Measurements from ENCODE around the gene MYRIP.

MYRIP gene

DNA sequence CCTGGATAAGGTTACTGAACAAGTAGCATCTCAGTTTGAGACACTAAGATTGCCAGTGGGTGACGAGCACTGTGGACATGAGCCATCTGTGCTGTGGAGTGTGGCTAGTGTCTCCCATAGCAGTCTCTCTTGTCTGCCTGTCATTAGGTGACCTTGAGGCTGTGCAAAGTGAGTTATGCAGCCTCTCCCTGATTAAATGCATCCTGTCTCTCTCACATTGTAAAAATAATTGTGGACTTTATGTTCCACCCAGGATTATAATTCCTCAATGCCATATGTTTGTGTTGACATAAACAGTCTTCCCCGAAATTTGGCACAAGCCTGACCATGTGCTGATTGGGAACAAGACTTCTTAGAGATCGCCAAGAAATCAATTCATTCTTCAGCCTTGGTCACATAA, 168.9 kb downstream of the MYRIP start:
- Histone ChIP-seq H3K4me1 (ENCODE audit: insufficient read depth, low read length) (no peaks in the 10 kb centered on the region), H3K4me3 (ENCODE audit: low read length) (no peak overlapping the region), H3K36me3 (ENCODE audit: insufficient read depth, low read depth, low read length) (no peaks in the 10 kb centered on the region), H3K9ac (ENCODE audit: low read depth, low read length) (no peak overlapping the region), H3K9me3 (ENCODE audit: insufficient read depth, low read depth, low read length) (no peaks in the 10 kb centered on the region), H3K27me3 (ENCODE audit: insufficient read depth, low read length) (no peaks in the 10 kb centered on the region), H3K27ac (ENCODE audit: low read length) (no peak overlapping the region)

DNA sequence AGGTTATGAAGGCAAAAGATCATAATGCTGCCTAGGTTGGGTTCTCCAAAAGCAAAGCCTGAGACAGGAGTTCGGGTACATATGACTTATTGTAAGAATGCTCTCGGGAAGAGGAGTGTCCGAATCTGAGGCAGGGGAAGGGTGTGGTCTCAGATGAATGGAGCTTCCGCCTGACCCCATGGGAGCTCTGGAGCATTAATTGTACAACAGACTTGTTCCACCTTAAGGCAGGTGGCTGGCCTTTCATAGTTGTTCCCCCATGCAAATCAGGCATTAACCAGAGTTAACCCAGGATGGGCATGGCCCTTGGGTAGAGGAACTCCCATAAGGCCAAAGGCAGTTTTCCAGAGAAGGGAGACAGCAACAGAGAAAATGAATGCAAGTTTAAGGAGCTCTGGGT, 170.6 kb downstream of the MYRIP start:
- H3K27ac ChIP-seq (ENCODE audit: low read length), result no peak overlapping the region
- H3K9me3 ChIP-seq (ENCODE audit: insufficient read depth, low read depth, low read length), result no peaks in the 10 kb centered on the region
- H3K27me3 ChIP-seq (ENCODE audit: insufficient read depth, low read length), result no peaks in the 10 kb centered on the region
- no peaks in the 10 kb centered on the region for H3K4me1 ChIP-seq (ENCODE audit: insufficient read depth, low read length)
- H3K9ac ChIP-seq (ENCODE audit: low read depth, low read length), result no peak overlapping the region
- H3K36me3 ChIP-seq (ENCODE audit: insufficient read depth, low read depth, low read length), result no peaks in the 10 kb centered on the region
- H3K4me3 ChIP-seq (ENCODE audit: low read length), result no peak overlapping the region

DNA sequence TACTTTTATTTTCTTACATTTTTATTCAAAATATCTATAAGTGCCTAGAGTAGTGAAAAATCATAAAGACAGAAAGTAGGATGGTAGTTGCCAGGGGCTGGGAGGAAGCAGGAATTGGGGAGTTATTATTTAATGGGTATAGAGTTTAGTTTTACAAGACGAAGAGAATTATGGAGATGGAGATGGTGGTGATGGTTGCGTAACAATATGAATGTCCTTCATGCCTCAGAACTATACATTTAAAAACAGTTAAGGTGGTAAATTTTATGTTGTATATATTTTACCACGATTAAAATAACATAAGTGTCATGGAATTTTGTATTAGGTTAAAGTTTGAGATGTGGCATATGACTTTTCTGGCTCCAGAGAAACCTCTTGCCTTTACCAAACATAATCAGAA, 171.4 kb downstream of the MYRIP start:
- Histone ChIP-seq H3K27ac (ENCODE audit: low read length) (no peak overlapping the region), H3K4me3 (ENCODE audit: low read length) (no peak overlapping the region), H3K9ac (ENCODE audit: low read depth, low read length) (no peak overlapping the region), H3K9me3 (ENCODE audit: insufficient read depth, low read depth, low read length) (no peaks in the 10 kb centered on the region), H3K4me1 (ENCODE audit: insufficient read depth, low read length) (no peaks in the 10 kb centered on the region), H3K27me3 (ENCODE audit: insufficient read depth, low read length) (no peaks in the 10 kb centered on the region), H3K36me3 (ENCODE audit: insufficient read depth, low read depth, low read length) (no peaks in the 10 kb centered on the region)

DNA sequence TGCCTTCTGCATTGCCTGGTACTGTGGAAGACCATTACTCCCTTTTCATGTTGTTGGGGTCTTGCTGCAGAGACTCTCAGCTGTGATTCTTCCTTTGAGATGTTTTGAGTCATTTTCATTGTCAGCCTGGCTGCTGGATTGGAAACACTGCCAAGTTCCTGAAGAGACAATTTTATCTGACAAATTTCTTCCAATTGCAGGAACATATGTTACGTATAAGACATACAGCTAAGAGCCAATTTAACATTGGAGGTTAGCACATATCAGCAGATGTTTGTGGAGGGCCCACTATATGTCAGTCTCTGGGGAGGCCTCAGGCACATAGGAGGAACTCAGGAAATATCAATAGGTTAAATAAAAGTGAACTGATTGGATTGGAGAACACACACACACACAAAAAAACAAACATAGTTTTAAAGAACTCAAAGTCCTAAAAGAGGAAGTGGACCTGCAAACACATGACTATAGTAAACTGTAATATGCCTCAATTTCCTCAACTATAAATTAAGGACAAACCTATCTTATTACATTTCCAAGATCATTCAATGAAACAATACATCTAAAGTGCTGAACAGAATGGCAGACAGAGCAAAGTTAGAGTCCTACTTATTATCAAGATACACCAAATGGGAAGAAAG, 172.3 kb downstream of the MYRIP start:
- no peak overlapping the region for H3K27ac ChIP-seq (ENCODE audit: low read length)
- no peaks in the 10 kb centered on the region; the same call in 1 of the 2 replicates for H3K9me3 ChIP-seq (ENCODE audit: insufficient read depth, low read depth, low read length)

DNA sequence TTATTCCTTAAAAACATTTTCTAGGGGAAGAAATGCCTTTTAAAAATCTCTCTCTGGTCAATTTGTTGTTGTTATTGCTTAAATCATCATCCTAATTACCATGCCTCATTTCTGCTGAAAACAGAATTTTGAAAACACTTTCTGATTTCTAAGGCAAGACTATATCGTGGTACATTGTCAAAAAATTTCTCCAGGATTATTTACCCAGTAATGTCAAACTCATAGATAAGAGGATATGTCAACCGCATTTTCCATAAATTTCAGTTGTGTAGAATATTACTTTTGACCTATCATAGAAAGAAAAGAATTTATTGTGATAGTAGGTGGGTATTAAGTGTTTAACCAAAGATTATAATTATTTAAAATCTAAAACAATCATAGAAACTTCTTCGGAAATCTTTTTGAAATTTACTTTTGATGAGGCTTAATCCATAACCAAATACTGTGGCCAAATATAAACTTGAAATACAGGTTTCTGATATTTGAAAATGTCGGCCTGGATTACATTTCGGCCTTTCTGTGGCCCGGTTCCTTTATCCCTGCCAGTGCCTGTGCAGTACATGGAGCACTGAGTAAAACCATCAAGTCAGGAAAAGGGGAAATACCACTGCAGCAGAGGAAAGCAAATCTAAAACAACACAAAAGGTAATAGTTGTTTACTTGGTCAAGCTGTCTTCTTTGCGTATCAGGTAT, 173.4 kb downstream of the MYRIP start:
- Histone ChIP-seq H3K9ac (ENCODE audit: low read depth, low read length) (no peak overlapping the region), H3K4me1 (ENCODE audit: insufficient read depth, low read length) (no peaks in the 10 kb centered on the region; the same call in 1 of the 2 replicates), H3K27me3 (ENCODE audit: insufficient read depth, low read length) (no peaks in the 10 kb centered on the region), H3K36me3 (ENCODE audit: insufficient read depth, low read depth, low read length) (no peaks in the 10 kb centered on the region), H3K9me3 (ENCODE audit: insufficient read depth, low read depth, low read length) (no peaks in the 10 kb centered on the region; the same call in 1 of the 2 replicates), H3K4me3 (ENCODE audit: low read length) (no peak overlapping the region), H3K27ac (ENCODE audit: low read length) (no peak overlapping the region)

More for the DNA sequence above, 172.3 kb downstream of the MYRIP start:
- Histone ChIP-seq H3K36me3 (ENCODE audit: insufficient read depth, low read depth, low read length) (no peaks in the 10 kb centered on the region), H3K27me3 (ENCODE audit: insufficient read depth, low read length) (no peaks in the 10 kb centered on the region), H3K9ac (ENCODE audit: low read depth, low read length) (no peak overlapping the region), H3K4me3 (ENCODE audit: low read length) (no peak overlapping the region), H3K4me1 (ENCODE audit: insufficient read depth, low read length) (no peaks in the 10 kb centered on the region; the same call in 1 of the 2 replicates)

DNA sequence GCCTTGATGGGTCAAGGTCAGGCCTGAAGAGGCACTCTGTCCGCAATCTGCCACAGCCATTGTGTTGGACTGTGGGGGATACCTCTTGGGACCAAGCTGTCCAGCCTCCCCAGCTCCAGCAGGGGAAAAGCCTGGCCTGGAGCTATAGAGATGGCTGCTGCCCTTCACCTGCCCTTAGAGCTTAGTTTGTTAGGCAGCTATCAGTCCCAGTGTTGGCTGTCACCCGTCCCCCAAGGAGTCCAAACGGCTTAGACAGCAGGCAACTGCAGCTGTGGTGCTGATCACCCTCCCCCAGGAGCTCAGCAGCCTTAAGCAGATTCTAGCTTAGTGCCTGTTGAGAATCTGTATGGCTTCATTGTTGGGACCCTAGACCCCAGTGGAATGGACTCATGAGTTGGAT, 180.3 kb downstream of the MYRIP start:
- H3K27me3 ChIP-seq (ENCODE audit: insufficient read depth, low read length), result no peaks in the 10 kb centered on the region
- H3K36me3 ChIP-seq (ENCODE audit: insufficient read depth, low read depth, low read length), result no peaks in the 10 kb centered on the region
- no peak overlapping the region for H3K27ac ChIP-seq (ENCODE audit: low read length)
- H3K9me3 ChIP-seq (ENCODE audit: insufficient read depth, low read depth, low read length), result peaks cover 20% of the 10 kb centered on the region
- H3K4me1 ChIP-seq (ENCODE audit: insufficient read depth, low read length), result no peaks in the 10 kb centered on the region; the same call in 1 of the 2 replicates
- no peak overlapping the region for H3K9ac ChIP-seq (ENCODE audit: low read depth, low read length)
- no peak overlapping the region for H3K4me3 ChIP-seq (ENCODE audit: low read length)

DNA sequence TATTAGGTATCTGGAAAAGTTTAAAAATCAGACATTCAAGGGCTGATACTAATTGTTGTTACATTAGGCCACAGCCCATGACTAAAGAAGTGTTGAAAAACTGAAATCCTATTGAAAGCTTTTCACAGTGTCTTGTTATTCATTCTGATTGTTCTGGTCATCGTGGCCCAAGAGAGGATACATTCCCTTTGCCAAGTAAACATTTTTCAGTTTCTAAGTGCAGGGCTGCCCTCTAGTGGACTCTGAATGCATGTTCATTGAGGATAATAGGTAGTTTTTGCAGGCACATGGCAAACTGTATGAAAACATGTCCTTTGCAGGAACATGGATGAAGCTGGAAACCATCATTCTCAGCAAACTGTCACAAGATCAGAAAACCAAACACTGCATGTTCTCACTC, 181.1 kb downstream of the MYRIP start:
- Histone ChIP-seq H3K27me3 (ENCODE audit: insufficient read depth, low read length) (no peaks in the 10 kb centered on the region), H3K4me1 (ENCODE audit: insufficient read depth, low read length) (no peaks in the 10 kb centered on the region; the same call in 1 of the 2 replicates), H3K9me3 (ENCODE audit: insufficient read depth, low read depth, low read length) (peaks cover 20% of the 10 kb centered on the region), H3K4me3 (ENCODE audit: low read length) (no peak overlapping the region), H3K9ac (ENCODE audit: low read depth, low read length) (no peak overlapping the region), H3K27ac (ENCODE audit: low read length) (no peak overlapping the region), H3K36me3 (ENCODE audit: insufficient read depth, low read depth, low read length) (no peaks in the 10 kb centered on the region)

DNA sequence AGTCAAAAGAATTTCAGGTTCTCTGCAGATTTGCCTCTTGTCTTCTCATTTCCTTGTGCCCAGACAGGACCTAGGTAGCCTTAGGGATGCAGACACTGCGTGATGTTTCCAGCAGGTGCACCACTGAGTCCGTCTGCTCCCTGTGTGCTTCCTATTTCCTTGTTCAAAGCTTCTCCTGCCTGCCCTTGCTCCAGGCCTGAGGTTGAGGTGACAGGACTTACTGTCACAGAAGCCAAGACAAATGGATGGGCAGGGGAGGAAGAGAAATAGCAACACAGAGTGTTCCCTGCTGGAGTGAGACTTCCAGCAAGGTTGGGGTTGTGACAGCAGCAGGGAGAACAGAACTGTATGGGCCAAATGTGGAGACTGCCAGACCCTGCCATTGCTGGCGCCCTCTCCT, 199.4 kb downstream of the MYRIP start:
- Histone ChIP-seq H3K4me1 (ENCODE audit: insufficient read depth, low read length) (no peaks in the 10 kb centered on the region), H3K36me3 (ENCODE audit: insufficient read depth, low read depth, low read length) (no peaks in the 10 kb centered on the region), H3K9me3 (ENCODE audit: insufficient read depth, low read depth, low read length) (no peaks in the 10 kb centered on the region), H3K9ac (ENCODE audit: low read depth, low read length) (no peak overlapping the region), H3K27ac (ENCODE audit: low read length) (no peak overlapping the region), H3K4me3 (ENCODE audit: low read length) (no peak overlapping the region), H3K27me3 (ENCODE audit: insufficient read depth, low read length) (no peaks in the 10 kb centered on the region)

DNA sequence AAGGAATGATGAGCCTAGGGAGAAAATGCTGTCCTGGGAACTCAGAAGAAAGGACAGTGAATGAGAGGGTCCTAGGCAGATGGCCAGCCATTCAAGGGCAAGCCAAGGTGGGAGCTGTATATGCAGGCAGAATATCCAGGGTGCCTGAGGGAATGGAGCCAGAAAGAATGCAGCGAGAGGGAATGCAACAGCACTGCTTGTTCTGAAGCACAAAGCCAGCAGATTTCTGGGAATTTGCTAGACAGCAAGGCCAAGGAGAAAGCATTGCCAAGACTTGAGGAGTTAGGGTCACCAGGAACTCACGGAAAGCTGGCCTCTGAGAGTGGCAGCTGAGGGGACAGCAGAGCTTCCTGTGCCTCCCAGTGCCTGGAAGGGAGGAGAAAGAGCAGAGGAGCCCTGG, 200.6 kb downstream of the MYRIP start:
- H3K36me3 ChIP-seq (ENCODE audit: insufficient read depth, low read depth, low read length), result no peaks in the 10 kb centered on the region
- H3K9ac ChIP-seq (ENCODE audit: low read depth, low read length), result no peak overlapping the region
- no peaks in the 10 kb centered on the region for H3K27me3 ChIP-seq (ENCODE audit: insufficient read depth, low read length)
- no peaks in the 10 kb centered on the region for H3K9me3 ChIP-seq (ENCODE audit: insufficient read depth, low read depth, low read length)
- H3K27ac ChIP-seq (ENCODE audit: low read length), result no peak overlapping the region
- H3K4me1 ChIP-seq (ENCODE audit: insufficient read depth, low read length), result no peaks in the 10 kb centered on the region
- H3K4me3 ChIP-seq (ENCODE audit: low read length), result no peak overlapping the region

DNA sequence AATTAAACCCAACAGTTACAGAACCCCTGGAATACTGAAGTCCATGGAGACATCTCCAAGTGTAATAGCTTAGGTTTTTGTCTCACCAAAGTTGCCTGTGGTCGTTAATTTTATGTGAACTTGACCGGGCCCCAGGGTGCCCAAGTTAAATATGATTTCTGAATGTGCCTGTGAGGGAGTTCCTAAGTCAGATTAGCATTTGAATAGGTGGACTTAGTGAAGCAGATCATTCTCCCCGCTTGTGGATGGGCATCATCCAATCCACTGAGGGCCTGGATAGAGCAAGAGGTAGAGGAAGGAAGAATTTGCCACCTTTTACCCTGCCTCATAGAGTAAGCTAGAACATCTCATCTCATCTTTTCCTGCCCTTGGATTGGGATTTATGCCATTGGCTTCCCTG, 203.0 kb downstream of the MYRIP start:
- Histone ChIP-seq H3K36me3 (ENCODE audit: insufficient read depth, low read depth, low read length) (no peaks in the 10 kb centered on the region), H3K27ac (ENCODE audit: low read length) (no peak overlapping the region), H3K4me1 (ENCODE audit: insufficient read depth, low read length) (no peaks in the 10 kb centered on the region), H3K9me3 (ENCODE audit: insufficient read depth, low read depth, low read length) (no peaks in the 10 kb centered on the region), H3K4me3 (ENCODE audit: low read length) (no peak overlapping the region), H3K27me3 (ENCODE audit: insufficient read depth, low read length) (no peaks in the 10 kb centered on the region), H3K9ac (ENCODE audit: low read depth, low read length) (no peak overlapping the region)

DNA sequence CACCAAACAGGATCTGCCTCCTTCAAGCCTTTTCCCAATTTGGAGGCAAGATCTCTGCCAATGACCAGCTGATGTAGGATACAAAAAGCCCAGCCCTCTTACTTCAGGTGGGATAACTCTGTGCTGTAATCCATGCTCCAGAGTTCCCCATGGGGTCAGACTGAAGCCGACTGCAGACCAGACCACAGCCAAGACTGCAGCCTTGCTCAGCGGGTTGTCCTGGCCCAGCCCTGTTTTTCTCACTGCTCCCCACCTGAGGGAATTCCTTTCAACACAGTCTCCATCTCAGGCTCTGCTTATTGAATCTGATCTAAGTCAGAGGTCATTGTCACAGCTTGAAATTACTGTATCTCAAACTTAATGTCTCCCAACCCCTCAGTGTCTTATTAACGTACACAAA, 207.0 kb downstream of the MYRIP start:
- H3K9ac ChIP-seq (ENCODE audit: low read depth, low read length), result no peak overlapping the region
- H3K27ac ChIP-seq (ENCODE audit: low read length), result no peak overlapping the region

DNA sequence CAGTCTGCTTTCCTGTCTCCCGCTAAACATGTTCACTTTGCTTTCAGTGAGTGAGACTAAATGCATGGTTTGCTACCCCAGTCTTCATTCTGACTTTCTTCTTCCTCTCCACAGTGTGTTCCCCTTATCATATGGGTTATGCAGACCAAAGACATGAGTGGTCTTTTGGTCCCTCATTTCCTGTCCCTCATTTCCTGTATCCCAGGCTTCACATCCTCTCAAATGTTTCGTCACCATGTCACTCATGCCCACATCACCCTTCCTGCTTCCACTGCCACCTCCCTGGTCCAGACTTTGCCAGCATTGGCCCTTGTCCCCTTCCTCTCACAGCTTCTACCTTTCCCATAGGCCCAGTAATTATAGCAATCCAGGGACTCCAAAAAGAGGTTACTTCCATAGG, 209.0 kb downstream of the MYRIP start:
- Histone ChIP-seq H3K9ac (ENCODE audit: low read depth, low read length) (no peak overlapping the region), H3K9me3 (ENCODE audit: insufficient read depth, low read depth, low read length) (no peaks in the 10 kb centered on the region), H3K27ac (ENCODE audit: low read length) (no peak overlapping the region), H3K27me3 (ENCODE audit: insufficient read depth, low read length) (no peaks in the 10 kb centered on the region), H3K36me3 (ENCODE audit: insufficient read depth, low read depth, low read length) (no peaks in the 10 kb centered on the region), H3K4me3 (ENCODE audit: low read length) (no peak overlapping the region), H3K4me1 (ENCODE audit: insufficient read depth, low read length) (peaks cover 2% of the 10 kb centered on the region; the same call in 1 of the 2 replicates)

More for the DNA sequence above, 207.0 kb downstream of the MYRIP start:
- no peaks in the 10 kb centered on the region for H3K9me3 ChIP-seq (ENCODE audit: insufficient read depth, low read depth, low read length)
- H3K4me1 ChIP-seq (ENCODE audit: insufficient read depth, low read length), result no peaks in the 10 kb centered on the region
- no peaks in the 10 kb centered on the region for H3K27me3 ChIP-seq (ENCODE audit: insufficient read depth, low read length)
- H3K36me3 ChIP-seq (ENCODE audit: insufficient read depth, low read depth, low read length), result no peaks in the 10 kb centered on the region
- no peak overlapping the region for H3K4me3 ChIP-seq (ENCODE audit: low read length)

All from iPS-20b (cell line).